Natural killer cell (primary cell): ENCODE results near the gene NRG4. TPM values are rescaled to one million over a fixed set of nuclear protein-coding genes. Genes with fewer than 3 reads are reported as not detected.

Experiments used
- ATAC-seq, 3 donors: fragments of 150-1000 bp in 2 of 3; fragments of 200-7000 bp in 1 of 3; cut with Tn5 transposase; 1 replicate in 1 of 3; 2 replicates in 2 of 3; pipeline ENCODE4 v1.10.0; 2021; ENCODE audit warnings: mild to moderate bottlenecking in 2 of 3, moderate library complexity in 2 of 3
- DNase-seq, 2 donors: peaks; one replicate each; pipeline versions ENCODE4 v3.0.0 to v3.0.0-alpha.2; 2013 to 2021; ENCODE audit warnings: mixed read lengths in 1 of 2
- H3K27ac ChIP-seq: one replicate; pipeline ENCODE4 v1.5.1; 2013; ENCODE audit warnings: mild to moderate bottlenecking, low read length
- H3K27me3 ChIP-seq: one replicate; pipeline ENCODE4 v1.6.1; 2013; ENCODE audit warnings: low read length; ENCODE audit not compliant: control insufficient read depth, insufficient read depth
- H3K36me3 ChIP-seq: one replicate; pipeline ENCODE4 v1.6.1; 2013; ENCODE audit warnings: low read length; ENCODE audit not compliant: control insufficient read depth, insufficient read depth
- H3K4me1 ChIP-seq: one replicate; pipeline ENCODE4 v1.6.1; 2013; ENCODE audit warnings: low read length; ENCODE audit not compliant: control insufficient read depth, insufficient read depth
- H3K4me3 ChIP-seq: one replicate; pipeline ENCODE4 v1.5.1; 2013; ENCODE audit warnings: low read length
- H3K9me3 ChIP-seq: one replicate; pipeline ENCODE4 v1.6.1; 2013; ENCODE audit warnings: low read length; ENCODE audit not compliant: control insufficient read depth, insufficient read depth
- H3K27ac Mint-ChIP-seq, 2 donors: one replicate each; pipeline ENCODE4 v1.8.0; 2022; ENCODE audit warnings: mild to moderate bottlenecking in 2 of 2, mixed read lengths in 2 of 2, moderate library complexity in 1 of 2
- H3K27me3 Mint-ChIP-seq, 2 donors: one replicate each; pipeline ENCODE4 v1.8.0; 2022; ENCODE audit warnings: low read depth in 2 of 2, mixed read lengths in 2 of 2
- H3K36me3 Mint-ChIP-seq: one replicate; pipeline ENCODE4 v1.8.0; 2022; ENCODE audit warnings: mixed read lengths
- H3K4me1 Mint-ChIP-seq, 2 donors: one replicate each; pipeline ENCODE4 v1.8.0; 2022; ENCODE audit warnings: mixed read lengths in 2 of 2
- H3K4me3 Mint-ChIP-seq: one replicate; pipeline ENCODE4 v1.8.0; 2022; ENCODE audit warnings: mild to moderate bottlenecking, moderate library complexity, mixed read lengths
- H3K9me3 Mint-ChIP-seq, 2 donors: one replicate each; pipeline ENCODE4 v1.8.0; 2022; ENCODE audit warnings: mixed read lengths in 2 of 2
- CTCF ChIP-seq: fragments of 200-600 bp; IDR thresholded peaks from one replicate; pipeline ENCODE4 v1.8.0; 2022; ENCODE audit warnings: antibody characterized with exemption
- WGBS: methylation state at CpG from one replicate; pipeline ENCODE4 v1.1.7; 2013; ENCODE audit warnings: missing lambda C conversion rate; ENCODE audit not compliant: insufficient coverage; 5-methylcytosine and 5-hydroxymethylcytosine counted together
- intact Hi-C: fragments of 100-400 bp; cut with micrococcal nuclease; formaldehyde crosslinking; loops from one replicate; pipeline ENCODE4 v1.14.2; 2022
- total RNA-seq, 4 donors: library from RNA; stranded (reverse); fragments of 120-200 nt in 1 of 4; gene quantifications; one replicate each; pipeline versions ENCODE4 v1.2.3 to v1.2.4, GENCODE V29; 2013 to 2022

The NRG4 gene
- total RNA-seq, 3 donors from 2014 or later (not counting 1 experiment from before 2014, with no cell fraction given) = not detected

GRCh38 chr15:75902129-75902557, 110.1 kb downstream of the NRG4 start:
- Histone ChIP-seq H3K27me3 (no peaks in the 10 kb centered on the region), H3K9me3 (no peaks in the 10 kb centered on the region), H3K4me1 (peaks cover 18% of the 10 kb centered on the region), H3K36me3 (peaks cover 18% of the 10 kb centered on the region), H3K27ac (no peak overlapping the region), H3K4me3 (no peak overlapping the region)
- ATAC-seq = no peak
- no peak for DNase-seq
- 60% methylated on average over 8 of the region's 8 CpGs for WGBS
- no peak for TF ChIP-seq CTCF
- no peaks in the 10 kb centered on the region for H3K9me3 Mint-ChIP-seq
- peak overlapping the region; percentile 93 for H3K4me3 Mint-ChIP-seq
- H3K4me1 Mint-ChIP-seq = peaks cover 25 to 26% of the 10 kb centered on the region in 2 donors
- intact Hi-C loops = loop anchor here (10.0 kb wide), 1 partner anchor 57 kb away; the partner anchor contains the start of gene UBE2Q2
- H3K36me3 Mint-ChIP-seq = peaks cover 6% of the 10 kb centered on the region
- peak overlapping the region; percentile 52 to 69 for H3K27ac Mint-ChIP-seq
- no peaks in the 10 kb centered on the region for H3K27me3 Mint-ChIP-seq

- no peak overlapping the region for H3K4me3 Mint-ChIP-seq
- H3K9me3 Mint-ChIP-seq = no peaks in the 10 kb centered on the region
- ATAC-seq = no peak
- peak overlapping the region in 1 of 2 donors; percentile 21 for H3K27ac Mint-ChIP-seq
- H3K4me1 ChIP-seq = peaks cover 18% of the 10 kb centered on the region
- no peaks in the 10 kb centered on the region for H3K9me3 ChIP-seq
- intact Hi-C loops = loop anchor here (10.0 kb wide), 1 partner anchor 56 kb away; the partner anchor contains the start of gene UBE2Q2
- no peaks in the 10 kb centered on the region for H3K27me3 ChIP-seq
- no peak overlapping the region for H3K4me3 ChIP-seq
- peaks cover 18% of the 10 kb centered on the region for H3K36me3 ChIP-seq
- DNase-seq = no peak
- no peak for TF ChIP-seq CTCF
- H3K36me3 Mint-ChIP-seq = peaks cover 6% of the 10 kb centered on the region
- no peak overlapping the region for H3K27ac ChIP-seq
- no peaks in the 10 kb centered on the region for H3K27me3 Mint-ChIP-seq
- peaks cover 19 to 26% of the 10 kb centered on the region in 2 donors for H3K4me1 Mint-ChIP-seq
These were observed 111.6 kb downstream of the NRG4 start for GRCh38 chr15:75900577-75900976.

- Histone ChIP-seq H3K4me3 (no peak overlapping the region), H3K9me3 (no peaks in the 10 kb centered on the region), H3K36me3 (peaks cover 28% of the 10 kb centered on the region), H3K4me1 (no peaks in the 10 kb centered on the region), H3K27me3 (no peaks in the 10 kb centered on the region), H3K27ac (no peak overlapping the region)
- Mint-ChIP-seq H3K36me3 (peaks cover 6% of the 10 kb centered on the region), H3K4me3 (no peak overlapping the region), H3K27me3 (no peaks in the 10 kb centered on the region), H3K9me3 (no peaks in the 10 kb centered on the region), H3K27ac (no peak overlapping the region), H3K4me1 (no peaks in the 10 kb centered on the region)
- intact Hi-C loops = no loop called here
- DNase-seq (no peak), ATAC-seq (no peak)
- TF ChIP-seq CTCF = no peak
- WGBS = 83% methylated on average over 1 of the region's 2 CpGs
These were observed 116.5 kb downstream of the NRG4 start for GRCh38 chr15:75895731-75896130.

GRCh38 chr15:75891895-75892294, 120.3 kb downstream of the NRG4 start:
- Histone ChIP-seq H3K36me3 (peaks cover 24% of the 10 kb centered on the region), H3K27me3 (no peaks in the 10 kb centered on the region), H3K4me3 (no peak overlapping the region), H3K27ac (no peak overlapping the region), H3K9me3 (no peaks in the 10 kb centered on the region), H3K4me1 (no peaks in the 10 kb centered on the region)
- peaks cover 0 to 10% of the 10 kb centered on the region in 2 donors for H3K4me1 Mint-ChIP-seq
- no peak for ATAC-seq
- intact Hi-C loops = no loop called here
- no peaks in the 10 kb centered on the region for H3K36me3 Mint-ChIP-seq
- no peaks in the 10 kb centered on the region for H3K9me3 Mint-ChIP-seq
- no peak for DNase-seq
- H3K4me3 Mint-ChIP-seq = no peak overlapping the region
- H3K27ac Mint-ChIP-seq = no peak overlapping the region
- H3K27me3 Mint-ChIP-seq = no peaks in the 10 kb centered on the region
- no peak for TF ChIP-seq CTCF
